ENCODE data around the gene WHRN.

Gene WHRN

GRCh38 chr9:114526807-114527206 is 21.5 kb upstream of the WHRN start:
- no peak overlapping the region for H3K4me3 ChIP-seq (ENCODE audit: low read depth, low read length)
- H3K36me3 ChIP-seq = no peaks in the 10 kb centered on the region
- H3K27me3 ChIP-seq = peaks cover 14% of the 10 kb centered on the region
- TF ChIP-seq CTCF (IDR thresholded peaks at IDR 0.05; ENCODE audit: low read depth, low read length) = no peak
- H3K9me3 ChIP-seq = no peaks in the 10 kb centered on the region
- no peaks in the 10 kb centered on the region for H3K4me1 ChIP-seq
- no peak for DNase-seq

GRCh38 chr9:114525513-114525912 is 20.2 kb upstream of the WHRN start:
- DNase-seq = no peak
- H3K36me3 ChIP-seq = no peaks in the 10 kb centered on the region
- no peak for TF ChIP-seq CTCF (IDR thresholded peaks at IDR 0.05; ENCODE audit: low read depth, low read length)
- H3K27me3 ChIP-seq = peaks cover 10% of the 10 kb centered on the region; the same call in 1 of the 2 replicates
- H3K9me3 ChIP-seq = no peaks in the 10 kb centered on the region
- H3K4me1 ChIP-seq = no peaks in the 10 kb centered on the region
- no peak overlapping the region for H3K4me3 ChIP-seq (ENCODE audit: low read depth, low read length)

GRCh38 chr9:114524247-114524681 is 19.0 kb upstream of the WHRN start:
- TF ChIP-seq CTCF (IDR thresholded peaks at IDR 0.05; ENCODE audit: low read depth, low read length) = no peak
- H3K27me3 ChIP-seq = peaks cover 8% of the 10 kb centered on the region; the same call in 1 of the 2 replicates
- no peaks in the 10 kb centered on the region for H3K36me3 ChIP-seq
- H3K9me3 ChIP-seq = no peaks in the 10 kb centered on the region
- H3K4me1 ChIP-seq = no peaks in the 10 kb centered on the region
- H3K4me3 ChIP-seq (ENCODE audit: low read depth, low read length) = no peak overlapping the region
- DNase-seq = no peak

GRCh38 chr9:114522847-114523246 is 17.6 kb upstream of the WHRN start:
- H3K4me1 ChIP-seq = no peaks in the 10 kb centered on the region
- DNase-seq = no peak
- peaks cover 4% of the 10 kb centered on the region; the same call in 1 of the 2 replicates for H3K27me3 ChIP-seq
- no peak for TF ChIP-seq CTCF (IDR thresholded peaks at IDR 0.05; ENCODE audit: low read depth, low read length)
- no peaks in the 10 kb centered on the region for H3K36me3 ChIP-seq
- H3K4me3 ChIP-seq (ENCODE audit: low read depth, low read length) = no peak overlapping the region
- H3K9me3 ChIP-seq = no peaks in the 10 kb centered on the region

- Histone ChIP-seq H3K27me3 (peaks cover 4% of the 10 kb centered on the region; the same call in 1 of the 2 replicates), H3K9me3 (no peaks in the 10 kb centered on the region), H3K4me1 (no peaks in the 10 kb centered on the region), H3K36me3 (no peaks in the 10 kb centered on the region), H3K4me3 (ENCODE audit: low read depth, low read length) (no peak overlapping the region)
- DNase-seq = no peak
- no peak for TF ChIP-seq CTCF (IDR thresholded peaks at IDR 0.05; ENCODE audit: low read depth, low read length)
These were observed 17.0 kb upstream of the WHRN start for GRCh38 chr9:114522286-114522685.

- H3K9me3 ChIP-seq = no peaks in the 10 kb centered on the region
- H3K27me3 ChIP-seq = peaks cover 7% of the 10 kb centered on the region
- H3K36me3 ChIP-seq = no peaks in the 10 kb centered on the region
- TF ChIP-seq CTCF (IDR thresholded peaks at IDR 0.05; ENCODE audit: low read depth, low read length) = no peak
- no peak overlapping the region for H3K4me3 ChIP-seq (ENCODE audit: low read depth, low read length)
- no peaks in the 10 kb centered on the region for H3K4me1 ChIP-seq
- DNase-seq = no peak
These were observed 16.6 kb upstream of the WHRN start for GRCh38 chr9:114521846-114522245.
